ENCODE results near the gene KRIT1.

KRIT1 gene

DNA sequence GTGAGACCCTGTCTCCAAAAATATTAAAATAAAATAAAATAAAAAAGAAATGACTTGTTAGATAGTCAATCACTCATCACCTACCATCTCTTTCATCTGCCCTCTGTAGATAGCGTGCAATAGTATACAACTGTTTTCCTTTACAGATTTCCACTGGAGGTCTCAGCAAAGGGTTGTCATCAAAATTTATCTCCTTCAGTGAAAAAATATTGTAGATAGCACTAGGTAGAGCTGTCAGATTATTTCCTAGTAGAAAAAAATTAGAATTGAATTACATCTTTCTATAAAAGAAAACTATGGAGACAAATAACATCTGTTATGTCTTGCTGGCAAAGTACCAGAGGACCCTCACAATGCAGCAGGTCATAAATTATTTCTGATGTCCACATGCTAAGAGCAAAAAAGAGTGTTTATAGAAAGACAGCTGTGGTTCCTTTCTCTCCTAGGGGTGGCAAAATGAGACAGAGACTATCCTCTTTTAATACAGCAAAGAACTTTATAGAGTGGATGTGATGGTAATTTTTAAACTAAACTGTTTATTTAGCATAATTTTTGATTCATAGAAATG is 95.2 kb downstream of the KRIT1 start:
- no peak for DNase-seq (ENCODE audit: low spot score)

DNA sequence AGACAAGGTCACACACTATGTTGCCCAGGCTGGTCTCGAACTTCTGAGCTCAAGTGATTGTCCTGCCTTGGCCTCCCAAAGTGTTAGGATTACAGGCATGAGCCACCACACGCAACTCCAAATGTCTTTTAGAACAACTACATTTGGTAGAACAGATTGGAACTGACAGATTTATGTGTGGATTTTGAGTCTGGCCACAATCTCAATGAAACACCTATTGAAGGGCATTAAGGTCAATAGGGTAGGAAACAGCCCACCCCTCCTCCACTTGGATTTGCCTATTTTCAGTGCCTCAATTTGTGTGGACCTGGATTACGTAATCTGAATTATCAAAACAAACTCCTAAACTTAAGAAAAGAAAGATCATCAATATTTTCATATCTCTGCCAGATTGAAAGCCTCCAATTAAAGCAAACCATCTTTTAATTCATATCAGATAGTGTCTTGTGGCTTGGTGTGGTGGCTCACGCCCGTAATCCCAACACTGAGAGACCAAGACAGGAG is 95.9 kb downstream of the KRIT1 start:
- DNase-seq (ENCODE audit: low spot score): no peak
